Upper lobe of left lung (tissue), 4 donors: ENCODE data around the gene MELTF.

ENCODE experiments used
- CTCF ChIP-seq, 6 experiments: fragments of 450-650 bp in 4 of 6; fragments of 200-600 bp in 2 of 6; sonication (generic) in 2 of 6; IDR thresholded peaks; one replicate each; pipeline ENCODE4 v1.5.1; 2016 to 2019; ENCODE audit warnings: antibody characterized with exemption in 6 of 6
- EP300 ChIP-seq, 4 donors: sonication (generic); formaldehyde crosslinking; IDR thresholded peaks; one replicate each; pipeline ENCODE4 v1.5.1; 2017; ENCODE audit warnings: antibody characterized with exemption in 4 of 4, control low read depth in 2 of 4
- POLR2A ChIP-seq, 4 donors: fragments of 450-650 bp; IDR thresholded peaks; one replicate each; pipeline ENCODE4 v1.5.1; 2016 to 2017; ENCODE audit warnings: antibody characterized with exemption in 4 of 4, mild to moderate bottlenecking in 2 of 4
- POLR2AphosphoS5 ChIP-seq, 2 donors: sonication (generic); formaldehyde crosslinking; IDR thresholded peaks; one replicate each; pipeline ENCODE4 v1.5.1; 2017; ENCODE audit warnings: antibody characterized with exemption in 2 of 2

- no peak for TF ChIP-seq CTCF (IDR thresholded peaks at IDR 0.05)
- TF ChIP-seq POLR2AphosphoS5 (IDR thresholded peaks at IDR 0.05): no peak
- TF ChIP-seq POLR2A (IDR thresholded peaks at IDR 0.05): no peak
- no peak for TF ChIP-seq EP300 (IDR thresholded peaks at IDR 0.05)
Observed at GRCh38 chr3:196967412-196968232, 62.0 kb downstream of the MELTF start.
